K562 (cell line): Measurements from ENCODE around the gene RXFP1. TPM values are rescaled to one million over a fixed set of nuclear protein-coding genes. Genes with fewer than 3 reads are reported as not detected.

Source experiments
- ATAC-seq: fragments of 200-7000 bp; cut with Tn5 transposase; 3 replicates; pipeline ENCODE4 v1.9.1; 2020; ENCODE audit warnings: moderate library complexity
- BruUV-seq: library from RNA; stranded (reverse); fragments of 400-500 nt; replicated peaks from 2 replicates; lab custom pipeline; 2021; lab: Mats Ljungman, UMichigan
- CTCF ChIA-PET: fragments of 300-600 bp; formaldehyde crosslinking; extraction: SDS; loops from one replicate; lab custom pipeline; 2021; ENCODE audit warnings: low intra/inter-chr PET ratio; lab: Yijun Ruan, JAX
- POLR2A ChIA-PET: fragments of 300-600, 350-650 bp; sonication (Branson Sonifier 250); formaldehyde crosslinking; extraction: SDS; loops from one replicate; lab custom pipeline; 2021; ENCODE audit warnings: antibody characterized with exemption, inconsistent platforms; lab: Yijun Ruan, JAX
- DNase-seq, 4 experiments: peaks; one replicate each; pipeline versions ENCODE4 v3.0.0 to v3.0.0-alpha.2; 2011 to 2018; ENCODE audit warnings: low spot score in 3 of 4, mixed read lengths in 3 of 4; ENCODE audit errors: extremely low read depth in 1 of 4
- FAIRE-seq: peaks from 2 replicates; lab custom pipeline; 2011; peaks lifted over from hg19 to GRCh38; lab: Jason Lieb, UNC
- H2AFZ ChIP-seq: 2 replicates; pipeline ENCODE4 v1.6.0; 2011; ENCODE audit warnings: low read depth, low read length, control low read depth, inconsistent platforms
- H3K27ac ChIP-seq: fragments of 200-600 bp; 3 replicates; pipeline ENCODE4 v1.8.0; 2011; ENCODE audit warnings: low read depth, mild to moderate bottlenecking, control low read depth, inconsistent platforms, low read length, moderate library complexity, mixed read lengths; ENCODE audit errors: extremely low read depth
- H3K27me3 ChIP-seq, 2 experiments: fragments of 300-600 bp in 1 of 2; 2 replicates in 1 of 2; 3 replicates in 1 of 2; pipeline versions ENCODE4 v1.6.0 to v1.8.0; 2011; ENCODE audit warnings: inconsistent platforms in 2 of 2, low read length in 2 of 2, mild to moderate bottlenecking in 1 of 2, mixed read lengths in 1 of 2, moderate library complexity in 1 of 2; ENCODE audit not compliant: control insufficient read depth in 2 of 2, insufficient read depth in 2 of 2
- H3K36me3 ChIP-seq: fragments of 300-600 bp; 3 replicates; pipeline ENCODE4 v1.8.0; 2011; ENCODE audit warnings: mild to moderate bottlenecking, low read length, inconsistent platforms; ENCODE audit not compliant: control insufficient read depth, insufficient read depth
- H3K4me1 ChIP-seq, 2 experiments: fragments of 200-600 bp in 1 of 2; replicated peaks in 1 of 2; 2 replicates in 1 of 2; 3 replicates in 1 of 2; pipeline versions ENCODE4 v1.5.1 to v1.8.0; 2011; ENCODE audit warnings: inconsistent platforms in 2 of 2, low read length in 2 of 2, mild to moderate bottlenecking in 1 of 2, mixed read lengths in 1 of 2, moderate library complexity in 1 of 2; ENCODE audit not compliant: control insufficient read depth in 2 of 2, insufficient read depth in 2 of 2
- H3K4me2 ChIP-seq: 2 replicates; pipeline ENCODE4 v1.6.1; 2011; ENCODE audit warnings: low read length, control low read depth, inconsistent platforms, mixed read lengths; ENCODE audit not compliant: insufficient read depth
- H3K4me3 ChIP-seq: fragments of 200-600 bp; sonication (generic), shearing (Covaris generic); 2 replicates; pipeline ENCODE4 v1.5.1; 2016; ENCODE audit warnings: control low read depth, inconsistent platforms
- H3K79me2 ChIP-seq: fragments of 200-600 bp; 3 replicates; pipeline ENCODE4 v1.8.0; 2011; ENCODE audit warnings: low read length, inconsistent platforms; ENCODE audit not compliant: control insufficient read depth, insufficient read depth
- H3K9ac ChIP-seq, 2 experiments: 2 replicates each; pipeline versions ENCODE4 v1.6.0 to v1.6.1; 2011; ENCODE audit warnings: low read depth in 2 of 2, low read length in 2 of 2, control low read depth in 1 of 2, inconsistent platforms in 1 of 2, mild to moderate bottlenecking in 1 of 2, mixed read lengths in 1 of 2; ENCODE audit not compliant: insufficient read depth in 1 of 2
- H3K9me1 ChIP-seq: one replicate; pipeline ENCODE4 v1.6.0; 2011; ENCODE audit warnings: inconsistent platforms, mild to moderate bottlenecking, low read length, moderate library complexity; ENCODE audit not compliant: control insufficient read depth, insufficient read depth
- H3K9me3 ChIP-seq: replicated peaks from 2 replicates; pipeline ENCODE4 v1.5.1; 2011; ENCODE audit warnings: low read depth, low read length, inconsistent platforms; ENCODE audit not compliant: control insufficient read depth, insufficient read depth
- H4K20me1 ChIP-seq: replicated peaks from 2 replicates; pipeline ENCODE4 v1.6.1; 2011; ENCODE audit warnings: low read length, inconsistent platforms, mixed read lengths; ENCODE audit not compliant: control insufficient read depth, insufficient read depth
- ATF7 ChIP-seq: fragments of 450-650 bp; IDR thresholded peaks from 2 replicates; pipeline ENCODE4 v1.7.1; 2014; ENCODE audit warnings: mild to moderate bottlenecking, moderate library complexity
- CBX8 ChIP-seq: fragments of 200-600 bp; sonication (generic); IDR thresholded peaks from 2 replicates; pipeline ENCODE4 v1.6.1; 2012; ENCODE audit warnings: borderline replicate concordance, mixed run types, low read depth, mild to moderate bottlenecking, moderate library complexity, mixed read lengths, low read length, control low read depth, inconsistent platforms; ENCODE audit not compliant: poor library complexity, severe bottlenecking; ENCODE audit errors: extremely low read depth
- PURB ChIP-seq: sonication (generic); formaldehyde crosslinking; IDR thresholded peaks from 2 replicates; pipeline ENCODE4 v1.9.0; 2021; ENCODE audit warnings: low read depth, mild to moderate bottlenecking, missing genetic modification reagents
- ZC3H4 ChIP-seq: sonication (generic); formaldehyde crosslinking; IDR thresholded peaks from 2 replicates; pipeline ENCODE4 v1.9.0; 2021; ENCODE audit warnings: missing genetic modification reagents, borderline replicate concordance
- ZZZ3 ChIP-seq: fragments of 450-650 bp; IDR thresholded peaks from 2 replicates; pipeline ENCODE4 v1.6.1; 2016; ENCODE audit warnings: antibody characterized with exemption, mild to moderate bottlenecking, moderate library complexity
- WGBS: fragments of 100-300 bp; shearing (Covaris generic); methylation state at CpG from one replicate; pipeline ENCODE4 v1.1.6; 2016; ENCODE audit warnings: low coverage, mixed read lengths; ENCODE audit not compliant: insufficient coverage; ENCODE audit errors: missing lambda C conversion rate; 5-methylcytosine and 5-hydroxymethylcytosine counted together
- in situ Hi-C: fragments of 300-500 bp; cut with MboI; formaldehyde crosslinking; loops from 4 replicates; pipeline ENCODE4 v1.15.0; 2018; ENCODE audit warnings: inconsistent platforms, mixed read lengths
- intact Hi-C: fragments of 100-400 bp; cut with micrococcal nuclease; formaldehyde crosslinking; loops from 2 replicates; pipeline ENCODE4 v1.14.2; 2022
- polyA plus RNA-seq, 8 experiments: library from polyadenylated mRNA; depleted of rRNA in 4 of 8; stranded (reverse) in 5 of 8; unstranded in 3 of 8; fragments of >200 nt; fragmentation: Nextera tagmentation in 2 of 8; fragmentation: Illumina TruSeq in 1 of 8; extraction: Ambion mirVana in 2 of 8; extraction: Trizol in 1 of 8; gene quantifications; 2 replicates each; pipeline versions ENCODE4 v1.2.1 to v1.2.3, GENCODE V29; 2011 to 2014; ENCODE audit warnings: inconsistent platforms in 1 of 8, missing spikeins in 1 of 8
- total RNA-seq, 7 experiments: library from RNA; depleted of rRNA in 6 of 7; stranded (reverse); fragments of >200 nt in 6 of 7; fragmentation: Illumina TruSeq in 2 of 7; extraction: Trizol in 2 of 7; gene quantifications; 2 replicates each; pipeline versions ENCODE4 v1.2.1 to v1.2.3, GENCODE V29; 2011 to 2021; ENCODE audit warnings: low replicate concordance in 1 of 7
- TF ChIP-seq, protein P1 (sequence below): fragments of 450-650 bp; IDR thresholded peaks from 2 replicates; pipeline ENCODE4 v1.6.1; 2016; ENCODE audit warnings: low read depth, mild to moderate bottlenecking, moderate library complexity
- TF ChIP-seq, protein P2 (sequence below): sonication (generic); formaldehyde crosslinking; IDR thresholded peaks from 2 replicates; pipeline ENCODE4 v1.8.1; 2023; ENCODE audit warnings: mild to moderate bottlenecking, missing genetic modification reagents
- TF ChIP-seq, protein P3 (sequence below): IDR thresholded peaks from 2 replicates; pipeline ENCODE4 v1.6.1; 2012; ENCODE audit warnings: low read depth, low read length, improper control_type of control experiment, borderline replicate concordance

RXFP1 gene
- total and polyA plus RNA-seq, 9 of the 15 experiments (the other 6 are each of a cell fraction or from before 2014, with no cell fraction given), result 0.03 to 0.06 (median 0.04) TPM; not detected in 6

DNA sequence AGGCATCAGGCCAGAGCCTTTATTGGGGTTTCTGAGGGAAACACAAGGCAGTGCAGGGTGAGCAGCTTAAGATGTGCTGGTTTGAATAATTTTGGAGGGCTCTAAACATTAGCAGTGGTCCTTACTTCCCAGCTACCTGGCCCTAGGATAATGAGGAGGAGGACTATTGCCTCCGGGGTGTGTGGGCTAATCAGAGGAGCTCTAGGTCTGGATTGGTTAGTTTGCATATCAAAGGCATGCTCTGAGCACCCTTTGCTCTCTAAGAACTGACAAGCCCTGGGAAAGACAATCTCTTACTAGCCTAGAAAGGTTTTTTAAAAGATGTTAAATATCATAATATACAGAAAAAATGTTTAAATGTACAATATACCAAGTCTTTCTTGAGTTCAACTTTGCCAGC lies 58.4 kb downstream of the RXFP1 start:
- CTCF ChIA-PET, result no interaction called here

More for the DNA sequence above, 58.4 kb downstream of the RXFP1 start:
- FAIRE-seq, result no peak
- H3K4me1 ChIP-seq, result no peaks in the 10 kb centered on the region
- 0% methylated on average over 1 of the region's 1 CpG for WGBS
- H3K27me3 ChIP-seq, result no peaks in the 10 kb centered on the region
- DNase-seq, result no peak
- H3K4me2 ChIP-seq, result no peak overlapping the region
- H3K79me2 ChIP-seq, result no peaks in the 10 kb centered on the region
- H3K9me3 ChIP-seq, result no peaks in the 10 kb centered on the region
- TF ChIP-seq ZC3H4 (no peak), PURB (CRISPR knock-in tag) (no peak), ZZZ3 (no peak), ATF7 (no peak), CBX8 (no peak)
- TF ChIP-seq, protein P1, sequence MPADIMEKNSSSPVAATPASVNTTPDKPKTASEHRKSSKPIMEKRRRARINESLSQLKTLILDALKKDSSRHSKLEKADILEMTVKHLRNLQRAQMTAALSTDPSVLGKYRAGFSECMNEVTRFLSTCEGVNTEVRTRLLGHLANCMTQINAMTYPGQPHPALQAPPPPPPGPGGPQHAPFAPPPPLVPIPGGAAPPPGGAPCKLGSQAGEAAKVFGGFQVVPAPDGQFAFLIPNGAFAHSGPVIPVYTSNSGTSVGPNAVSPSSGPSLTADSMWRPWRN, result no peak
- TF ChIP-seq, protein P2, sequence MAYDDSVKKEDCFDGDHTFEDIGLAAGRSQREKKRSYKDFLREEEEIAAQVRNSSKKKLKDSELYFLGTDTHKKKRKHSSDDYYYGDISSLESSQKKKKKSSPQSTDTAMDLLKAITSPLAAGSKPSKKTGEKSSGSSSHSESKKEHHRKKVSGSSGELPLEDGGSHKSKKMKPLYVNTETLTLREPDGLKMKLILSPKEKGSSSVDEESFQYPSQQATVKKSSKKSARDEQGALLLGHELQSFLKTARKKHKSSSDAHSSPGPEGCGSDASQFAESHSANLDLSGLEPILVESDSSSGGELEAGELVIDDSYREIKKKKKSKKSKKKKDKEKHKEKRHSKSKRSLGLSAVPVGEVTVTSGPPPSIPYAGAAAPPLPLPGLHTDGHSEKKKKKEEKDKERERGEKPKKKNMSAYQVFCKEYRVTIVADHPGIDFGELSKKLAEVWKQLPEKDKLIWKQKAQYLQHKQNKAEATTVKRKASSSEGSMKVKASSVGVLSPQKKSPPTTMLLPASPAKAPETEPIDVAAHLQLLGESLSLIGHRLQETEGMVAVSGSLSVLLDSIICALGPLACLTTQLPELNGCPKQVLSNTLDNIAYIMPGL (CRISPR knock-in tag), result no peak
- TF ChIP-seq, protein P3, sequence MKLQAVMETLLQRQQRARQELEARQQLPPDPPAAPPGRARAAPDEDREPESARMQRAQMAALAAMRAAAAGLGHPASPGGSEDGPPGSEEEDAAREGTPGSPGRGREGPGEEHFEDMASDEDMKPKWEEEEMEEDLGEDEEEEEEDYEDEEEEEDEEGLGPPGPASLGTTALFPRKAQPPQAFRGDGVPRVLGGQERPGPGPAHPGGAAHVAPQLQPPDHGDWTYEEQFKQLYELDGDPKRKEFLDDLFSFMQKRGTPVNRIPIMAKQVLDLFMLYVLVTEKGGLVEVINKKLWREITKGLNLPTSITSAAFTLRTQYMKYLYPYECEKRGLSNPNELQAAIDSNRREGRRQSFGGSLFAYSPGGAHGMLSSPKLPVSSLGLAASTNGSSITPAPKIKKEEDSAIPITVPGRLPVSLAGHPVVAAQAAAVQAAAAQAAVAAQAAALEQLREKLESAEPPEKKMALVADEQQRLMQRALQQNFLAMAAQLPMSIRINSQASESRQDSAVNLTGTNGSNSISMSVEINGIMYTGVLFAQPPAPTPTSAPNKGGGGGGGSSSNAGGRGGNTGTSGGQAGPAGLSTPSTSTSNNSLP, result no peak
- peak; percentile 27; the same call in 1 of the 3 replicates for ATAC-seq
- BruUV-seq, result no TSS peak
- H3K9ac ChIP-seq, result no peak overlapping the region
- H2AFZ ChIP-seq, result no peak overlapping the region
- H3K27ac ChIP-seq, result no peak overlapping the region
- H3K36me3 ChIP-seq, result no peaks in the 10 kb centered on the region
- H4K20me1 ChIP-seq, result no peaks in the 10 kb centered on the region
- intact Hi-C loops, result no loop called here
- POLR2A ChIA-PET, result no interaction called here
- H3K9me1 ChIP-seq, result no peaks in the 10 kb centered on the region
- in situ Hi-C loops, result no loop called here
- H3K4me3 ChIP-seq, result no peak overlapping the region
